ENCODE results near the gene LGALSL. TPM values are rescaled to one million over a fixed set of nuclear protein-coding genes. Genes with fewer than 3 reads are reported as not detected.

The LGALSL gene
- polyA plus RNA-seq, 2 donors, result 16.8 to 21.4 TPM

DNA sequence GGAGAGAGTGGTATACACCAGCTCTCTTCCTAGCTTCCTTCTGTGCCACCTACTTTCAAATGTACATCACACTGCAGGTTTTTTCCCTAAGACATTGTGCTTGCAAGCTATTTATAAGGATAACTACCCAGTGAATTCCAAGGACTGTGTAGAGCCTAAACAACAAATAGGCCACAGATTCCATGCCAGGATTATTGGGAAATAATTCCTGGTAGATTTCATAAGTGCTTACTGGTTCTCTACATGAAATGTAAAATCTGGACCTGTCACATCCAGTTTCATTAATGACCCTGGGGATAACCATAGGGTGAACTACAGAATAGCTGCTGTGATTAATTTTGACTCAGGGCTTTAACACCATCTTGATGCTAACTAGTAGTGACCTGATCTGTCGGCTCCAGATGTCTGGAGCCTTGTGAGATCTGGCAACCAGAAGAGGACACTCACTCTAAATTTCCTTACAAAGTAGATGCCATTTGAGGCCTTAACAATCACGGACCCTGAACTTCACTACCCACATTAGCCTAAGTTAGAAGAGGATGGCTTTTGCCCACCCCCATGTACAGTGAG is 34.3 kb upstream of the LGALSL start:
- Histone ChIP-seq H3K9me3 (ENCODE audit: control insufficient read depth in 2 of 2, insufficient read depth in 1 of 2, low read depth in 1 of 2, low read length in 1 of 2) (no peaks in the 10 kb centered on the region), H3K27ac (ENCODE audit: low read depth in 2 of 2, low read length in 1 of 2) (no peak overlapping the region), H3K4me1 (ENCODE audit: control insufficient read depth in 2 of 2, insufficient read depth in 2 of 2, low read length in 1 of 2) (no peaks in the 10 kb centered on the region), H3K4me3 (ENCODE audit: low read depth in 1 of 2, low read length in 2 of 2) (no peak overlapping the region), H3K36me3 (ENCODE audit: control insufficient read depth in 2 of 2, insufficient read depth in 2 of 2, low read length in 1 of 2) (no peaks in the 10 kb centered on the region), H3K27me3 (ENCODE audit: control insufficient read depth in 1 of 2, insufficient read depth in 2 of 2, low read length in 2 of 2) (no peaks in the 10 kb centered on the region)
- 83 to 87% methylated on average over 2 of the region's 2 CpGs for WGBS, 2 donors

DNA sequence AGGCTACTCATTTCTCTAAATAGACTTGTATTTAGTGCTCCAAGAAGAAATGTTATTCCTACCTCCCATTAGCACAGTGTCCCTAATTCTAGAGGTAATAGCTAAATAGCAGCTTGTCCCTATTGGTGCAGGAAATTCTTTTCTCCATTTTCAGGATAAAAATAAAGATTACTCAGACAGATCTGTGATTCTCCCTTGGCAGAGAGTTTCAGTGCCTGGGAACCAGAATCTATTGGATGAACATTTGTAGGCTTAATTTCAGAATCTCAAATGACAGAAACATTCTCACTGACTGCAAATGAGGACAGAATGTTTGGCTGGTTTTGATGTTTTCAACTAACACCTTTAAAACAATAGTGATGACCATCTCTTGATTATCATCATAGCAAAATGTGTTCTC is 33.3 kb upstream of the LGALSL start:
- Histone ChIP-seq H3K9me3 (ENCODE audit: control insufficient read depth in 2 of 2, insufficient read depth in 1 of 2, low read depth in 1 of 2, low read length in 1 of 2) (no peaks in the 10 kb centered on the region), H3K36me3 (ENCODE audit: control insufficient read depth in 2 of 2, insufficient read depth in 2 of 2, low read length in 1 of 2) (no peaks in the 10 kb centered on the region), H3K4me1 (ENCODE audit: control insufficient read depth in 2 of 2, insufficient read depth in 2 of 2, low read length in 1 of 2) (no peaks in the 10 kb centered on the region), H3K27ac (ENCODE audit: low read depth in 2 of 2, low read length in 1 of 2) (no peak overlapping the region), H3K4me3 (ENCODE audit: low read depth in 1 of 2, low read length in 2 of 2) (no peak overlapping the region), H3K27me3 (ENCODE audit: control insufficient read depth in 1 of 2, insufficient read depth in 2 of 2, low read length in 2 of 2) (no peaks in the 10 kb centered on the region)

DNA sequence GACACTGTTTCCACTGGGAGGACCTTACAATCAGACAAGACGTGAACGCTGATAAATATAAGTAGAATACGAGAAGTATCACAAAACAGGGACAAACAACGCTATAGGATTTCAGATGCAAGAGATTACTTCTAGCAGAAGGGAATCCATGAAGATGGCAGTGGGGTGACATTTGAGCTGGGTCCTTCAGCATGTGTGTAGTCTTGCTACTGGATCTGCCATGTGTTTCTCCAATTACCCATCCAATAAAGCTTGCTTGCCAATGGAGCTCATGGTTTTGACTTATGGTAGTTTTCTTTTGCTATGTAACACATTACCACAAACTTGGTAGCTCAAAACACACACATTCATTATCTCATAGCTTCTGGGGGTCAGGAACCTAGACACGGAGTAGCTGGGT is 32.8 kb upstream of the LGALSL start:
- H3K4me3 ChIP-seq (ENCODE audit: low read depth in 1 of 2, low read length in 2 of 2), result no peak overlapping the region
- WGBS, 2 donors, result 98% methylated on average over 5 of the region's 5 CpGs
- H3K27me3 ChIP-seq (ENCODE audit: control insufficient read depth in 1 of 2, insufficient read depth in 2 of 2, low read length in 2 of 2), result no peaks in the 10 kb centered on the region
- no peak overlapping the region for H3K27ac ChIP-seq (ENCODE audit: low read depth in 2 of 2, low read length in 1 of 2)
- no peaks in the 10 kb centered on the region for H3K9me3 ChIP-seq (ENCODE audit: control insufficient read depth in 2 of 2, insufficient read depth in 1 of 2, low read depth in 1 of 2, low read length in 1 of 2)
- H3K4me1 ChIP-seq (ENCODE audit: control insufficient read depth in 2 of 2, insufficient read depth in 2 of 2, low read length in 1 of 2), result no peaks in the 10 kb centered on the region
- no peaks in the 10 kb centered on the region for H3K36me3 ChIP-seq (ENCODE audit: control insufficient read depth in 2 of 2, insufficient read depth in 2 of 2, low read length in 1 of 2)

DNA sequence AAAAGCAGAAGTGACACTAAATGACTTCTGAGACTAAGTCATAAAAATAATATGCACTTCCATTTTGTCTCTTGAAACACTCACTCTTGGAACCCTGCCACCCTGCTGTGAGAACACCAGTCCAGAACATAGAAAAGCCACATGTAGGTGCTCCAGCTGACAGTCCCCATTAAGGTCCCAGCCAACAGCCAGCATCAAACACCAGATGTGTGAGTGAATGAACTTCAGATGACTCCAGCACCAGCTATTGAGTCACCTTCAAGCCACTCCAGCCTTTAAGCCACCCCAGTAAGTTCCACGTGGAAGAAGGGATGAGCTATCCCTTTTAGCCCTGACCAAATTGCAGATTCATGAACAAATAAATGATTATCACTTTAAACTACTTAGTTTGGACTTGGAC is 31.5 kb upstream of the LGALSL start:
- 54 to 62% methylated on average over 1 of the region's 1 CpG for WGBS, 2 donors
- no peaks in the 10 kb centered on the region for H3K36me3 ChIP-seq (ENCODE audit: control insufficient read depth in 2 of 2, insufficient read depth in 2 of 2, low read length in 1 of 2)
- no peak overlapping the region for H3K4me3 ChIP-seq (ENCODE audit: low read depth in 1 of 2, low read length in 2 of 2)
- H3K27me3 ChIP-seq (ENCODE audit: control insufficient read depth in 1 of 2, insufficient read depth in 2 of 2, low read length in 2 of 2), result no peaks in the 10 kb centered on the region
- H3K27ac ChIP-seq (ENCODE audit: low read depth in 2 of 2, low read length in 1 of 2), result no peak overlapping the region
- H3K9me3 ChIP-seq (ENCODE audit: control insufficient read depth in 2 of 2, insufficient read depth in 1 of 2, low read depth in 1 of 2, low read length in 1 of 2), result no peaks in the 10 kb centered on the region
- no peaks in the 10 kb centered on the region for H3K4me1 ChIP-seq (ENCODE audit: control insufficient read depth in 2 of 2, insufficient read depth in 2 of 2, low read length in 1 of 2)

DNA sequence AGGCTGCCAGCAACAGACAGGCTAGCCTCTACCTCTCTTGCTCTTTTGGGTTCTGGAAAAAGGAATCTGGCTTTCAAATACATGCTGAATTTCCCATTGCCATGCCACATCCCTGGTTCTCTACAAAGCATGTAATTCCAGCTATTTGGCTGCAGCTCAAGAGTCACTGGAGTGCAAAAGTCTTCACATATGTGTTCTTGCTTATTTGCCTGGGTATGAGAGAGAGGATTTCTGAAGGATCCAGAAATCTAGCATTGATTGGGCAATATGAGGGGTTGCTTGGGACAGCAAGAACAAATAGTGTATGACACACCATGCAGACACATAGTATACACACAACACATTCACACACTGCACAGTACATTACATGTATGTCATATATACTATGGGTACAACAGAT is 30.7 kb upstream of the LGALSL start:
- no peak overlapping the region for H3K4me3 ChIP-seq (ENCODE audit: low read depth in 1 of 2, low read length in 2 of 2)
- no peaks in the 10 kb centered on the region for H3K9me3 ChIP-seq (ENCODE audit: control insufficient read depth in 2 of 2, insufficient read depth in 1 of 2, low read depth in 1 of 2, low read length in 1 of 2)
- no peaks in the 10 kb centered on the region for H3K27me3 ChIP-seq (ENCODE audit: control insufficient read depth in 1 of 2, insufficient read depth in 2 of 2, low read length in 2 of 2)
- H3K4me1 ChIP-seq (ENCODE audit: control insufficient read depth in 2 of 2, insufficient read depth in 2 of 2, low read length in 1 of 2), result no peaks in the 10 kb centered on the region
- no peaks in the 10 kb centered on the region for H3K36me3 ChIP-seq (ENCODE audit: control insufficient read depth in 2 of 2, insufficient read depth in 2 of 2, low read length in 1 of 2)
- no peak overlapping the region for H3K27ac ChIP-seq (ENCODE audit: low read depth in 2 of 2, low read length in 1 of 2)

DNA sequence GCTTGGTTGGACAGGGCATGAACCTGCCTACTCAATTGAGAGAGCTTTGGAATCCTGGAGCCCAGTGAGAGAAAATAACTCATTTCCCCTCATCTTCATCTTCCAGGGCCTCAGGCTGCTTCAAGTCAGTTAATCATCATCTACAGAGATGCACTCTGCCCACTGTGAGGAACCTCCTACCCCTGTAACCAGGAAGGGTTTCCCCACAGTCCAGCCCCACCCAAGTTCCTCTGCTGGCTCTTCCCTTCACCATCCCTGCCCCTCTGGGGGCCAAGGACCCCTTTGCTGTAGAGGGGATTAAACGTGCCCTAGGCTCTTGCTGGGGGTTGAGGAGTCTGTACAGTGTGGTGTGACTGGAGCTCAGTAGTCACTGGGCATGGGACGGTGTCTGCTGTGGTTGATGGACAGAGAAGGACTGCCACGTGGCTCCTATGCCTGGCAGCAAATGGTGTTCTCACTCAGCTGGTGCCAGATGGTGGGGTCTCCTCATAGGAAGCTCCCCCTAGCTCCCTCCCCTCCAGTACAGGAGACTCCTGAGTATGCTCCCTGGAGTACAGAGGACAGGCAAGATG is 29.5 kb upstream of the LGALSL start:
- Histone ChIP-seq H3K4me3 (ENCODE audit: low read depth in 1 of 2, low read length in 2 of 2) (no peak overlapping the region), H3K27me3 (ENCODE audit: control insufficient read depth in 1 of 2, insufficient read depth in 2 of 2, low read length in 2 of 2) (no peaks in the 10 kb centered on the region), H3K27ac (ENCODE audit: low read depth in 2 of 2, low read length in 1 of 2) (no peak overlapping the region), H3K36me3 (ENCODE audit: control insufficient read depth in 2 of 2, insufficient read depth in 2 of 2, low read length in 1 of 2) (no peaks in the 10 kb centered on the region), H3K4me1 (ENCODE audit: control insufficient read depth in 2 of 2, insufficient read depth in 2 of 2, low read length in 1 of 2) (no peaks in the 10 kb centered on the region), H3K9me3 (ENCODE audit: control insufficient read depth in 2 of 2, insufficient read depth in 1 of 2, low read depth in 1 of 2, low read length in 1 of 2) (no peaks in the 10 kb centered on the region)
- WGBS, 2 donors, result 78 to 89% methylated on average over 3 of the region's 3 CpGs

DNA sequence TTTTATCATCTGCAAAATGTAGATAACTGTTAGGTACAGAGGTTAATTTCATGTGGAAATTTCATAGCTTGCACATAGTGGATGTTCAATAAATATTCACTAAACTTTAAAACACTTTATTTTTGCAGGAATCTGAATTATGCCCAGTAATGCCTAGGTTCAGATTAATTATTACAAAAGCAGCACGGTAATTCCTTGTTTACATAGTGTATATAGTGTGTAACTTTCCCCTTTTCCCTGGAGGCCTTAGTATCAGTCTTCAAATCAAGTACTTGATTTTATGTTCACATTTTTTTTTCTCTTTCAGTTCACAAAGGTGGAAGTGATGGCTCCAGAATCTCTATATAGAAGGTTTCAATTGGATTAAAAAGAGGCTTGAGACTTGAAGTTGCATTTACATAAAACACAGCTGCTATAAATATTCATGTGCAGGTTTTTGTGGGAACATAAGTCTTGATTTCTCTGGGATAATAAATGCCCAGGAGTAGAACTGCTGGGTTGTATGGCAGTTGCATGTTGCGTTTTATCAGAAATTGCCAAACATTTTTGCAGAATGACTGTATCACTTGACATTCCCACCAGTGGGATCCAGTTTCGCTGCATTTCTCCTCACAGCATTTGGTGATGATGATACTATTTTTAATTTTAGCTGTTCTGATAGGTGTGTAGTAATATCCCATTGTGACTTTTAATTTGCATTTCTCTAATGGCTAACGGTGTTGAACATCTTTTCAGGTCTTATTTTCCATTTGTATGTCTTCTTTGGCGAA is 27.6 kb upstream of the LGALSL start:
- H3K4me3 ChIP-seq (ENCODE audit: low read depth in 1 of 2, low read length in 2 of 2), result no peak overlapping the region
- 60 to 66% methylated on average over 5 of the region's 5 CpGs for WGBS, 2 donors
- no peaks in the 10 kb centered on the region for H3K4me1 ChIP-seq (ENCODE audit: control insufficient read depth in 2 of 2, insufficient read depth in 2 of 2, low read length in 1 of 2)
- no peaks in the 10 kb centered on the region for H3K9me3 ChIP-seq (ENCODE audit: control insufficient read depth in 2 of 2, insufficient read depth in 1 of 2, low read depth in 1 of 2, low read length in 1 of 2)
- no peaks in the 10 kb centered on the region for H3K36me3 ChIP-seq (ENCODE audit: control insufficient read depth in 2 of 2, insufficient read depth in 2 of 2, low read length in 1 of 2)
- no peaks in the 10 kb centered on the region for H3K27me3 ChIP-seq (ENCODE audit: control insufficient read depth in 1 of 2, insufficient read depth in 2 of 2, low read length in 2 of 2)
- H3K27ac ChIP-seq (ENCODE audit: low read depth in 2 of 2, low read length in 1 of 2), result no peak overlapping the region

DNA sequence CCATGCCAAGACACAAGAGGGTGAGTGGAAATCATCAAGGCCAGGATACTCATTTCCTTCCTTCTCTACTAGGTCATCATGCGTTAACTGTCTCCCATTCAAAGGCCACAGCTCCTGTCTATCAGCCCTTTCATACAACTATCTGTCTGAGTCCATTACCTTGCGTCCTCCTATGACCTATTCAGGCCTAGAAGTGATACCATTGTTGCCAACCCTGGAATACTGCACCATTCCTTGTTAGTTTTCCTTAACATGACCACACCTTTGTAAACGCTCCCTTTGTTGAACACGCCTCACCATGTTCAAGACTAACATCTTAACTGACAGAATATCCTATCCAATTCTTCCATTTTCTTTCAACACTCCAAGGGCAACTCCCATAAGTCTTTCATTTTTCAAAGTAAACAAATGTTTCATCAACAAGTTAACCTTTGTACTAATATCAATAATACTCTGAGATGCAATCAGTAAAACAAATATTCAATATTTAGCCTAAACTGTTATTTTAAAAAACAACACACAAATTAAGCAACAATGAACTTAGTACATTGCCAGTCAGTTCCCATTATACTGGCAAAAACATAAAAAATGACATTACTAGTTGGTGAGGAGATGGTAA is 19.8 kb upstream of the LGALSL start:
- no peaks in the 10 kb centered on the region for H3K36me3 ChIP-seq (ENCODE audit: control insufficient read depth in 2 of 2, insufficient read depth in 2 of 2, low read length in 1 of 2)
- no peaks in the 10 kb centered on the region for H3K4me1 ChIP-seq (ENCODE audit: control insufficient read depth in 2 of 2, insufficient read depth in 2 of 2, low read length in 1 of 2)
- no peak overlapping the region for H3K27ac ChIP-seq (ENCODE audit: low read depth in 2 of 2, low read length in 1 of 2)
- H3K27me3 ChIP-seq (ENCODE audit: control insufficient read depth in 1 of 2, insufficient read depth in 2 of 2, low read length in 2 of 2), result no peaks in the 10 kb centered on the region
- H3K9me3 ChIP-seq (ENCODE audit: control insufficient read depth in 2 of 2, insufficient read depth in 1 of 2, low read depth in 1 of 2, low read length in 1 of 2), result no peaks in the 10 kb centered on the region
- WGBS, 2 donors, result 85 to 91% methylated on average over 4 of the region's 4 CpGs
- H3K4me3 ChIP-seq (ENCODE audit: low read depth in 1 of 2, low read length in 2 of 2), result no peak overlapping the region

DNA sequence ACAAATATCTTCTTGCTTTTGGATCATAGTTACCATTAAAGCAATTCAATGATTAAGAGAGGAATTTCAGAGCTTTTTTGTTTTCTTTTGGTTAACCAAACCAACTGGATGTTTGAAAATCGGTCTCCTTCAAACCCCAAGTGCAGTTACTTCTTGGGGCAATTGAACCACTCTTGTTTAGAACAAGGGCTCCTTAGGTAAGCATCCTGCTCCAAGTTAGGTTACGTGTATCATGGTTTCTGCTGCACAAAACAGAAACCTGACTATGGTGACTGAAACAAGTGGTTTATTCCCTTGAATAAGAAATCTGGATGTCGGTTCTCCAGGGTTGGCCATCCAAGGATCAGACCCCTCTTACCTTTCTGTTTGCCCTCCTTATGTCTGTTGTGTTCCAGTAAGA is 16.1 kb upstream of the LGALSL start:
- Histone ChIP-seq H3K9me3 (ENCODE audit: control insufficient read depth in 2 of 2, insufficient read depth in 1 of 2, low read depth in 1 of 2, low read length in 1 of 2) (no peaks in the 10 kb centered on the region), H3K27me3 (ENCODE audit: control insufficient read depth in 1 of 2, insufficient read depth in 2 of 2, low read length in 2 of 2) (no peaks in the 10 kb centered on the region), H3K4me3 (ENCODE audit: low read depth in 1 of 2, low read length in 2 of 2) (no peak overlapping the region), H3K27ac (ENCODE audit: low read depth in 2 of 2, low read length in 1 of 2) (no peak overlapping the region), H3K36me3 (ENCODE audit: control insufficient read depth in 2 of 2, insufficient read depth in 2 of 2, low read length in 1 of 2) (no peaks in the 10 kb centered on the region), H3K4me1 (ENCODE audit: control insufficient read depth in 2 of 2, insufficient read depth in 2 of 2, low read length in 1 of 2) (no peaks in the 10 kb centered on the region)
- 94 to 99% methylated on average over 3 of the region's 3 CpGs for WGBS, 2 donors

DNA sequence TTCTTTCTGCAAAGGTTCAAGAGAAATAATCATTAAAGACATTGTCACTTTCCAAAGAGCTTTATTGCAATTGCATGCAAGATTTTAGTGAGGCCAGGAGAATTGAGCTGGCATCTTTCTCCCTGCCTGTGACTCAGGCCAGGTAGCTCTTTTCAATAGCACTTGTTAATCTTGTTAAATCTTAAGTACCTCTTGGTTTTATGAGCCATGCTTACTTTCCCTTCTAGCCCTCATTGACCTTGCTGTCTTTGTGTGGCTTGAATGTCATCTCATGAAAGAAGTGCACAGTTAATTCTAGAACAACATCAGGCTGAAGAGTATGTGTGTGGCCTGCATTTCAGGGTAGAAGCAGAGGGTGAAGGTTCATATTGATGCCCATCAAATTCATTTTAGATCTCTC is 14.8 kb upstream of the LGALSL start:
- no peak overlapping the region for H3K4me3 ChIP-seq (ENCODE audit: low read depth in 1 of 2, low read length in 2 of 2)
- no peaks in the 10 kb centered on the region for H3K4me1 ChIP-seq (ENCODE audit: control insufficient read depth in 2 of 2, insufficient read depth in 2 of 2, low read length in 1 of 2)
- no peak overlapping the region for H3K27ac ChIP-seq (ENCODE audit: low read depth in 2 of 2, low read length in 1 of 2)

More for the DNA sequence above, 14.8 kb upstream of the LGALSL start:
- H3K27me3 ChIP-seq (ENCODE audit: control insufficient read depth in 1 of 2, insufficient read depth in 2 of 2, low read length in 2 of 2), result no peaks in the 10 kb centered on the region
- H3K9me3 ChIP-seq (ENCODE audit: control insufficient read depth in 2 of 2, insufficient read depth in 1 of 2, low read depth in 1 of 2, low read length in 1 of 2), result no peaks in the 10 kb centered on the region
- no peaks in the 10 kb centered on the region for H3K36me3 ChIP-seq (ENCODE audit: control insufficient read depth in 2 of 2, insufficient read depth in 2 of 2, low read length in 1 of 2)
